Stimulated activated CD8-positive, alpha-beta memory T cell treated with anti-CD3 and anti-CD28 coated beads, Interleukin-12 subunit alpha, Interleukin-12 subunit beta, amount 100 ng/mL, for 24 hours (primary cell): ENCODE measurements around the gene GALNT18.

Experiments
- DNase-seq: peaks from one replicate; pipeline ENCODE4 v3.0.0-alpha.2; 2020; ENCODE audit errors: extremely low read depth

The GALNT18 gene

DNA sequence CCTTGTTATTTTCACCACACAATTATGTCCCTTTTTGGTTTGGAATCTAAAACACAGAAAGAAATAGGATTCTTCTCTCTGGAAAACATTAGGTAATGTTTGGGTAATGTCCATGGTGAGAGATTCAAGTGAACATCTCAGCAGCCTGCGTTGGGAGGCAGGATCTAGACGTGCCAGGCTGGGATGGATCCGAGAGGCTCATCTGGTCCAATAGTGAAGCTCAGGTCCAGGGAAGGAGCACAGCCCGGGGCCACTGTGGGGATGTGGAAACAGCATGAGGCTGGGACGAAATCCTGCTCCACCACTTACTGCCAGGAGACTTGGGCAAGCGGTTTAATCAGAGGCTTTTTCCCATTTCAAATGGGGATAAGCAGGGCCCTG lies 378.6 kb downstream of the GALNT18 start:
- DNase-seq = no peak

DNA sequence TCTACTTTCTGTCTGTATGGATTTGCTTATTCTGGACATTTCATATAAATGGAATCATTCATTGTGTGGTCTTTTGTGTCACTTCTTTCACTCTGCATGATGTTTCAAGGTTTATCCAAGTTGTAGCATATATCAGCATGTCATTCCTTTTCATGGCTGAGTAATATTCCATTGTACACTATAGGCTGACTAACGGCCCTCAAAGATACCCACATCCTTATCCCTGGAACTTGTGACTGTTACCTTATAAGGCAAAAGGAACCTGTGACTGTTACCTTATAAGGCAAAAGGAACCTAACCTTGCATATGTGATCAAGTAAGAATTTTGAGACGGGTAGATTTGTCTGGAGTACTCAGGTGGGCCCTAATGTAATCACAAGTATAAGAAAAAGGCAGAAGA lies 380.5 kb downstream of the GALNT18 start:
- DNase-seq = no peak

DNA sequence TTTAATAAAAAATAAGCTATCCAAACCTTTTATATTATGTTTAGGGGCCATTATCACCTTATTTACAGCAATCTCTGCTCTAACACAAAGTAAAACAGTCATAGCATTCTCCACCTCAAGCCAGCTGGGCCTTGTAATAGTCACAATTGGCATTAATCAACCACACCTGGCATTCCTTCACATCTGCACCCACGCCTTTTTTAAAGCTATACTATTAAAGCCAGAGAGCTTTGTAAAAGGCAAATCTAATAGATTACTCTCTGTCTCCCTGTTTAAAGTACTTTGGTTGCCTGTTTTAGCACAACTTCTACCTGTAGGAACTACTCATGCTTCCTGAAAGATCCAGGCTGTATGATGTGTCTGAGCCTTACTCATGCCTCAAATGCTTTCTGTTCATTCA lies 381.8 kb downstream of the GALNT18 start:
- no peak for DNase-seq

DNA sequence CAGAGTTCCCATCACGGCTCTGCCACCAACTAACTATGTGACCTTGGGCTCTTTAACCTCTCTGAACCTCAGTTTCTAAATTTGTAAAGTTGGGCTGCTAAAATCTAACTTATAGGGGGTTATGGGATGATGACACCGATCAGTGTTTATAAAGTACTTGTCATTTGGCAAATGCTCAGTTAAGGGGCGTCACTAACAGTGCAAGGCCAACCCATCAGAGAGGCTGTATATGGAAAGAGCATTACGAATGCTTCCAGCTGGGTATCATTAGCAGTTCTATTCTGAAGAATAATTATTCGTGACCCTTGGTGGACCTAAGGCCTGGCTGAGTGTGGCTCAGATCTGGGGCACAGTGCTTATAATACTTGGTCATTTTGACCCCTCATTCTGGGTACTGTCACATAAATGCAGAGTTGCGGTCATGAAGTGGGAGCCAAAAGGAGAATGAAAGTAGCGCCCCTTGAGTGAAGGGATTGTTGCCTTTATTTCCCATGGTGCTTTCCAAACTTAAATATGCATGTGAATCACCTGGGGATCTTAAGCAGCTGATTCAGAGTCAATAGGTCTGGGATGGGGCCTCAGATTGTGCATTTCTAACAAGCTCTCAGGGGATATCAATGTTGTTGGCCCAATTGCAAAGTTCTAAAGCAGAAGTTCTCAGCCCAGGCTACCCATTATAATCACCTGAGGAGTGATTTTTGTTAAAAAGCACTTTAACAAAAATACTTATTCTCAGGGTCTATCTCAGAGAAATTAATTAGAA lies 384.6 kb downstream of the GALNT18 start:
- DNase-seq = no peak

DNA sequence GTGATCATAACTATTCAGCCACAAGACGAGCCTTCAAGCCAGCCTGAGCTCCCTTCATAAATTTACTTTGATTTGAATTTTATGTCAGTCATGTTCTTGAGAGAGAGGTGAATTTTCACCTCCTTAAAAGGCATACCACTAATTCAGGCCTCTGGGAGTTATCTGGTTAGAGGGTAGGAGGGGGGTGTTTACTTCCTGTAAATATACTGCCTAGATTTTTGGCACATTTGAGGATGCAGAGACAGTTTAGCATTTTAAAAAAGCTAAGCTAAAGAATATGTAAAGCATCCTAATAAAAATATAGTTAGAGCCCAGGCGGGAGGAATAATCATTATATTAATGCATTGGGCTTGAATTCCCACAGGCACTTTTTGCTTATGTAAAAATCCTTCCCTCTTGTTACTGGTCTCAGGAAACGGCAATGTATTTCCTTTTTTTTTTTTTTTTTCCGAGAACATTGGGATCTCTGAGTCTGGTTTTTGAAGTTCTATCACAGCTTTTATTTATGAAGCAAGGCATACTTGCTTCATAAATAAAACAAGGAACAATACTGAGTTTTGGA lies 385.2 kb downstream of the GALNT18 start:
- DNase-seq = no peak

DNA sequence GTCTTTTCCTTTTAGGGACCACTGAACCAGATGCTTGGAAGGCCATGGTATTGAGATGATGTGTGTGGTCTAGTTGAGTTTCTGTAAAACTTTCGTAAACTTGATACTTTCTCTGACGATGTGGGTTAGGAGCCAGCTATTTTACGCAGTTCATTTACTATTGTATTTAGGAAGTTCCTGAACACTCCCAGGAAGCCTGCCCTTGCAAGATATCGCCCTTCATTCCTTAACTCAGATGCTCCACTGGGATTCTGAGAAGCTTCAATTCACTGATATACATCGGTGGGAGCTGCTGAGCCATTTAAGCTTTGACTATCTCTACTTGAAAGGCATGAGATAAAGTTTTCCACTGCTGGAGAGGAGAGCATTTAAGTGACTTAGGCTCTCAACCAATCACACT lies 390.0 kb downstream of the GALNT18 start:
- no peak for DNase-seq

DNA sequence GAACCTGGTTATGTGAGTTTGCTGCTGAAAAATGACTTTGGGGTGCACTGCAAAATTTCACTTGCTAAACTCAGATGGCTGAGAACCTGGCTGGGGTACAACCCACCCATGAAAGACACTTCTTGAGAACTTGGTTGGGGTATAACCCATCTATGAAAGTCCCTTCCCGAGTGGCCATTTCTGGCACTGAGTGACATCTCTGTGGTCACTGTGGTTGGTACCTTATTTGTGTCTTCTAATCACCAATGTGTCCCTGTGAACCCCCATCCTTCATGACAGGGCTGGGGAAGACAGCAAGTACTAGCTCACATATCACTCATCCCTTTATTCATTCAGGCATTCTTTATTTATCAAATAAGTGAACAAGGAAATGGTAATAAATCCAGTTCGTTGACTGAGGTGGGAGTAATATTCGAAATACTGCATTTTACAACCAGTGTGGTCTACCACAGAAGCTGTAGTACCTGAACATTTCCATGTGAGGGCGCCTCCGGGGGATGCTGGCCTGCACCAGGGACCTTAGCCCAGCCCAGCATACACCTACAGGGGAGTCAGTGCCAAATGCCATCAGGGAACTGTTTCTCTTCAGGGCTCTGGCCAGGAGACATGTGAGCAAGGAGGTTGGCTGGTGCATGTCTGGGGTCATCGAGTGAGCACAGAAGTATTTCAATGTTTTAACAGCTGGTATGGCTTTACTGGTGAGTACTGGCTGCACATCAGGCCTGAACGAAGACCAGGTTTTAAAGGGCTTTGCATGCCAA lies 390.8 kb downstream of the GALNT18 start:
- no peak for DNase-seq

DNA sequence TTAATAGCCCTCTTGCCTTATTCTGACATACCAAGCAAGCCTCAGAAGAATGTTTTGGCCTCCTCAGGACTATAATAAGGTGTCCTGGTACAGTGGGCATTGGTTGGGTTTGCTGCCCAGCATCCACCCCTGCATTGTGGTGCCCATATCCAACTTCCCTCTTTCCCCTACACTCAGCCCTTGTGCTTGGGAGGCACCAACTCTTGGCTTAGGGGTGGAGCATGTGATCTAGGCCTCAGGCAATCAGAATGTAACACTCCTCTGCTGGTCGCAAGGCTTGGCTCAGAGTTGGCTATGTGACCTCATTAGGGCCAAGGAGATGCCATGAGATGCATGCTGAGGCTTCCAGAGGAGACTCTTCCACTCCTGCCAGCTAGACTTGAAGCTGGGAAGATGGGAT lies 391.7 kb downstream of the GALNT18 start:
- DNase-seq = no peak

DNA sequence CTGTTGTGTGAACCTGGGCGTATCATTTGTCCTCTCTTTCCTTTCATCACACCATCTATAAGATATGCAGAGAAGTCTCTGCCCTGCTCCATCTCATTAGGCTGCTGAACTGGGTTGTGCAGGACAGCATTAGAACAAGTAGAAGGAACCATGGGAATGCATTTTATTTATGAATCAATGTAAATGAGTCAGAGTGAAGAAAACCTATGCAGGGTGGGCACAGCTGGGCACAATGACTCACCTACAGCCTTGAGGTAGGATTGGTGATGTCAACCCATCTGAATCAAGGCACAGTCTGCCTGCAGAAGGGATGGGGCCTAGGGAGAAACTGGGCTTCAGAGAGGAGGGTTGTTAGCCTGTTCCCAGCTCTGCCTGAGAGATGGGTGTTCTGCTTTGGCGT lies 392.2 kb downstream of the GALNT18 start:
- no peak for DNase-seq

DNA sequence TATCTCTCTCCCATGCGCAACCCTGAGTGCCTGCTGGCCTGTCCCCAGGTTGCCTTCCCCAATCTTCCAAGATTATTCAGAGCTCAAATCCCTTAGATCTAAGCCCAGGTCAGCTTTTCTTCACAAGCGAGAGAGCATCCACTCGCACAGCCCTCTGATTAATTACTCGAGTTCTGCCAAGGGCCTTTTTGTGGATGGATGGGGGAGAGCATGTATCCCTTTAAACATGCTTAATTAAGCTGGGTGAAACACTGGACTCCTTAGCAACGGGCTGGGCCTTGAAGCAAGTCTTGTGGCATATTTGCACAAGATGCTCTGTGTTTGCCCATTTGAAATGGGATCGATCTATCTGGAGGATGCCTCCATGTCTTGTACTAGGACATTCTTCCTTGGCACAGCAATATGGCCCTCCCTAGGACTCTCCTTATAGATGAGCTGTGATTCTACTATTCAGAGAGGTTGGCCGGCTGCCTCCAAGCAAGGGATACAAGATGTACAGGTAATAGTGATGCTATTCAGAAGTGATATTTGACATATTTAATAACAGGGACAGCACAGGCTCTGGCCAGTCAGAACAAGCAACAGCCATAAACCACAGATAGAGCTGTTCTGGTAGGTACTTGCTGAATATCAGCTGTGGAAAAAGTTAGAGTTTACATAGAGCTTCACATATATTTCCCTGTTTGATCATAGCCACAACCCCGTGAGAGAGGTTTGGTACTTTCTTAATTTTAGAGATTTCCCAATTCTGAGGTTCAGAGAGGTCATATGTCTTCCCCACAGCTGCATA lies 394.3 kb downstream of the GALNT18 start:
- DNase-seq = no peak
